ENCODE data around the gene ZNF425.

Gene ZNF425, protein sequence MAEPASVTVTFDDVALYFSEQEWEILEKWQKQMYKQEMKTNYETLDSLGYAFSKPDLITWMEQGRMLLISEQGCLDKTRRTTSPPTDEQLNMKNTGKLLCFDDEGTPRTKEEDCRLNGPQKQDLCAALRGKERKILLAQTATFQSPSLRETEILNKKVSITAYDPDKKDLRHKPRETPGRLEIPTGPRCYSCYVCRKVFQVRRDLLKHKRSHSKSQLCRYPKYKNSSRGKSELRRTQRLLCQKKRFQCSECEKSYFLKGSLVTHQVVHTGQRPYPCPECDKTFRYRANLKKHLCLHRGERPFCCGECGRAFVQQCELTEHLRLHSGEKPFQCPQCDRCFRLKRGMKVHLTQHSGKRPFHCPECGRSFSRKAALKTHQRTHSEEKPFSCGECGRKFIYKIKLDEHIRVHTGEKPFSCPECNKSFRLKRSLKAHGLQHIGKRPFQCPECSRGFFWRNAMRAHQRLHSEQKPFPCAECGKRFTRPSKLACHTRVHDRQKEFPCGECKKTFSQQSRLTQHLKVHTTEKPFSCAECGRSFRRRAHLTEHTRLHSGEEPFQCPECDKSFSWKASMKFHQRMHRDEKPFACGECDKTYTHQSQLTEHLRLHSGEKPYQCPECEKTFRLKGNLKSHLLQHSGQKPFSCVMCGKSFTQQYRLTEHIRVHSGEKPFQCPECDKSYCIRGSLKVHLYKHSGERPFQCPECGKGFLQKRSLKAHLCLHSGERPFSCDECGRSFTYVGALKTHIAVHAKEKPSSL

DNA sequence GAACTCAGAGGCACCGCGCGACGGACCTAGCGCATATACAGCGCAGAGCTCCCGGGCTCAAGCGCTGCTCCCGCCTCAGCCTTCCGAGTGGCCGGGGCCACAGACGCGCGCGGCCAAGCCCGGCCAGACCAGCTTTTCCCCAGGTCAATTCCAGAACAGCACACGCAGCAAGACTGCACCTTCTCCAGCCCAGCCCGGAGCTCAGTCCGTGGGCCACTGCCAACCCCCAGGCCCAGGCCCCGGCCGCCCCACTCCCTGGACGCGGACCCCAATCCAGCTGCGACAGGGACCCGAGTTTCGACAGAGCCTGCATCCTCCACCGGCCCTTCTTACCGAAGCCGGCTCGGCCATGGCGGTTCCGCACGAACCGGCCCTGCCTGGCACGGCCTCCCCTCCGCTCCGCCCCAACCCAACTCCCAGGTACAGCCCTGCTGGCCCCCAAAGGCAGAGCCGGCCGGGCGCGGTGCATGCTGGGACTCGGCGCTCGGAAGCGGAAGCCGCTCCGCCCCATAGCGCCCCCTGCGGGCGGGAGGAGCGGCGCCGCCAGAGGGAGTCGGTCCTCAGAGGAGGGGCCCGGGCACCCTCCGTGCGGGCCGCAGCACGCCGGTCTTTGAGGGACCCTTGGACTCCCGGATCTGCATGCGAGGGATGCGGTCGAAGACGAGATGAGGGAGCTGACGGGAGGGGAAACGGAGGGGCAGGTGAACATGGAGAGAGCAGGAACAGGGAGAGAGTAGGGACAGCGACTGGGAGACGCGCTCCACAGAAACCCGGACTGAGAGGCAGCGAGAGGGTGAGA is at the start of gene ZNF425:
TSS of gene ZNF425 (minus strand) at position 462 of the 799 bp plus-strand sequence. CDS start at position 351, 111 bp downstream.
- H3K4me3 ChIP-seq (ENCODE audit: low read length) = peak within 1 kb of the TSS; percentile 90
- WGBS (ENCODE audit: insufficient coverage, insufficient read length) = no CpG with 5 or more reads among the region's 72 CpGs
- H3K27ac ChIP-seq (ENCODE audit: low read length) = no peak within 1 kb of the TSS
- H3K9me3 ChIP-seq (ENCODE audit: control insufficient read depth, insufficient read depth, low read length) = no peaks in the 10 kb centered on the region
- no peaks in the 10 kb centered on the region for H3K27me3 ChIP-seq (ENCODE audit: control insufficient read depth, insufficient read depth, low read length)
- H3K4me1 ChIP-seq (ENCODE audit: control insufficient read depth, insufficient read depth, low read length) = no peaks in the 10 kb centered on the region
- no peak for DNase-seq (ENCODE audit: low read depth, low spot score)
- H3K36me3 ChIP-seq (ENCODE audit: control insufficient read depth, insufficient read depth, low read length) = peaks cover 4% of the 10 kb centered on the region; the same call in 1 of the 2 replicates

DNA sequence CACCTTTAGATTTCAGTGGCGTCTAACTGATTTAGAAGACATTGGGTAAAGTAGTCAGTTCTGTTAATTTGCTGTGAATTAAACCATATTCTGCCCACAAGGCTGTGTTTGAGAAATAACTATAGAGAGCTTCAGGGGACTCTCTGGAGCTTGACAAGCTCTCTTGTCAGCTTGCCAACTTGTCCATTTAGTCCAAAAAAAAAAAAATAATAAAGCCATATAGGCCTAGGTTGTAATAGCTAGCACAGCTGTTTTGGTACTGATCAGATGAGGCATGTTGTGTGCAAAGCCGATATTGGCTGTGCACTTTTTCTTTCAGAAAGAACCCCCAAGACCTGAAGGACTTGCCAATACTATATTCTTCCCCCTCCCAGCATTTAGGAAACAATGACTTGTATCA is 49.0 kb upstream of the ZNF425 start:
- Histone ChIP-seq H3K9me3 (ENCODE audit: control insufficient read depth, insufficient read depth, low read length) (no peaks in the 10 kb centered on the region), H3K27me3 (ENCODE audit: control insufficient read depth, insufficient read depth, low read length) (no peaks in the 10 kb centered on the region), H3K4me1 (ENCODE audit: control insufficient read depth, insufficient read depth, low read length) (no peaks in the 10 kb centered on the region), H3K27ac (ENCODE audit: low read length) (no peak overlapping the region), H3K36me3 (ENCODE audit: control insufficient read depth, insufficient read depth, low read length) (peaks cover 33% of the 10 kb centered on the region), H3K4me3 (ENCODE audit: low read length) (no peak overlapping the region)
- DNase-seq (ENCODE audit: low read depth, low spot score) = no peak
- WGBS (ENCODE audit: insufficient coverage, insufficient read length) = no CpG with 5 or more reads among the region's 2 CpGs

DNA sequence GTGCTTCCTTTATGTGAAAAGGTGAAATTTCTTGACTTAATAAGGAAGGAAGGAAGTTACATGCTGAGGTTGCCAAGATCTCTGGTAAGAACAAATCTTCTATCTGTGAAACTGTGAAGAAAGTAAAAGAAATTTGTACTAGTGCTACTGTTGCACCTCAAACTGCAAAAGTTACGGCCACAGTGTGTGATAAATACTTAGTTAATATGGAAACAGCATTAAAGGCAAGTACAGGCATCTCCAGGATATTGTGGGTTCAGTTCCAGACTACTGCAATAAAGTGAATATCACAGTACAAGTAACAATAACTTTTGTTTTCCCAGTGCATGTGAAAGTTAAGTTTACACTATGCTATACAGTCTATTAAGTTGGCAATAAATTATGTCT is 46.4 kb upstream of the ZNF425 start:
- DNase-seq (ENCODE audit: low read depth, low spot score) = no peak

GRCh38 chr7:149171892-149172533 is 45.9 kb upstream of the ZNF425 start:
- no peaks in the 10 kb centered on the region for H3K4me1 ChIP-seq (ENCODE audit: control insufficient read depth, insufficient read depth, low read length)
- peaks cover 28% of the 10 kb centered on the region for H3K36me3 ChIP-seq (ENCODE audit: control insufficient read depth, insufficient read depth, low read length)
- DNase-seq (ENCODE audit: low read depth, low spot score) = no peak
- no peaks in the 10 kb centered on the region for H3K27me3 ChIP-seq (ENCODE audit: control insufficient read depth, insufficient read depth, low read length)
- no peak overlapping the region for H3K27ac ChIP-seq (ENCODE audit: low read length)
- H3K4me3 ChIP-seq (ENCODE audit: low read length) = no peak overlapping the region
- no peaks in the 10 kb centered on the region for H3K9me3 ChIP-seq (ENCODE audit: control insufficient read depth, insufficient read depth, low read length)
- WGBS (ENCODE audit: insufficient coverage, insufficient read length) = no CpG with 5 or more reads among the region's 9 CpGs

More for the DNA sequence above, 46.4 kb upstream of the ZNF425 start:
- Histone ChIP-seq H3K9me3 (ENCODE audit: control insufficient read depth, insufficient read depth, low read length) (no peaks in the 10 kb centered on the region), H3K27ac (ENCODE audit: low read length) (no peak overlapping the region), H3K4me3 (ENCODE audit: low read length) (no peak overlapping the region), H3K4me1 (ENCODE audit: control insufficient read depth, insufficient read depth, low read length) (no peaks in the 10 kb centered on the region), H3K27me3 (ENCODE audit: control insufficient read depth, insufficient read depth, low read length) (no peaks in the 10 kb centered on the region), H3K36me3 (ENCODE audit: control insufficient read depth, insufficient read depth, low read length) (peaks cover 25% of the 10 kb centered on the region)
- WGBS (ENCODE audit: insufficient coverage, insufficient read length) = no CpG with 5 or more reads among the region's 1 CpG

DNA sequence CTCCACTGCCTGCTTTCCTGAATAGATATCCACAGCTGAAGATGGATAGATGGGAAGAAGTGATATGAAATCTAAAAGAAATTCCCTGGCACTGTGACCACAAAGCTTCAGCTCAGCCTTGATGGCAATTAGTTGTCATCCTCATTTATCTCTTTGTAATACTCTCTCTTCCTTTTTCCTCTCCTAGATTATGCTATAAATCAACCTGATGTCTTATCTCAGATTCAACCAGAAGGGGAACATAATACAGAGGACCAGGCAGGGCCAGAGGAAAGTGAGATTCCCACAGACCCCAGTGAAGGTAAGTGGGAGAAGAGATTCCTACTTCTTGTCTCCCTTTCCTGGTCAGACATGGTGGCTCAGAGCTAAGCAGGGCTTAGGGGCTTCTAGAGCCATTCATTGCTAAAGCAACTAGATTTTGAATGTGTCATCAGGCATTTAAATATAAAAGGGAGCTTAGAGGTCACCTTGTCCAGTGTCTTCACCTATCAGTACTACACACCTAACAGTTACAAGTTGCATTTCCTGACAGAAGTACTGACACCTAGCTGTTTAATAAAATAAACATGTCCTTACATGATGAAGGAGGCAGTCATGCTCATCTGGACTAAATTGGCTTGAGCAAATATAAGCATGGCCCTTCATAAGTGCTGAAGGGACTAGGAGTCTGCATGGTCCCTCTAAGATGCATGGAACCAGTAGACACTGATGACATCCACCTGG is 40.7 kb upstream of the ZNF425 start:
- H3K9me3 ChIP-seq (ENCODE audit: control insufficient read depth, insufficient read depth, low read length) = no peaks in the 10 kb centered on the region
- DNase-seq (ENCODE audit: low read depth, low spot score) = no peak
- no peak overlapping the region for H3K4me3 ChIP-seq (ENCODE audit: low read length)
- H3K27me3 ChIP-seq (ENCODE audit: control insufficient read depth, insufficient read depth, low read length) = no peaks in the 10 kb centered on the region
- H3K27ac ChIP-seq (ENCODE audit: low read length) = no peak overlapping the region
- H3K36me3 ChIP-seq (ENCODE audit: control insufficient read depth, insufficient read depth, low read length) = peaks cover 29% of the 10 kb centered on the region
- H3K4me1 ChIP-seq (ENCODE audit: control insufficient read depth, insufficient read depth, low read length) = no peaks in the 10 kb centered on the region; the same call in 1 of the 2 replicates

- H3K27me3 ChIP-seq (ENCODE audit: control insufficient read depth, insufficient read depth, low read length) = no peaks in the 10 kb centered on the region
- no peaks in the 10 kb centered on the region for H3K9me3 ChIP-seq (ENCODE audit: control insufficient read depth, insufficient read depth, low read length)
- no peak overlapping the region for H3K4me3 ChIP-seq (ENCODE audit: low read length)
- H3K27ac ChIP-seq (ENCODE audit: low read length) = no peak overlapping the region
- DNase-seq (ENCODE audit: low read depth, low spot score) = no peak
- H3K4me1 ChIP-seq (ENCODE audit: control insufficient read depth, insufficient read depth, low read length) = no peaks in the 10 kb centered on the region; the same call in 1 of the 2 replicates
- no CpG with 5 or more reads among the region's 1 CpG for WGBS (ENCODE audit: insufficient coverage, insufficient read length)
- peaks cover 27% of the 10 kb centered on the region for H3K36me3 ChIP-seq (ENCODE audit: control insufficient read depth, insufficient read depth, low read length)
Measured at GRCh38 chr7:149166142-149166541, 40.0 kb upstream of the ZNF425 start.

GRCh38 chr7:149161241-149161848 is 35.2 kb upstream of the ZNF425 start:
- Histone ChIP-seq H3K36me3 (ENCODE audit: control insufficient read depth, insufficient read depth, low read length) (peaks cover 15% of the 10 kb centered on the region; the same call in 1 of the 2 replicates), H3K27me3 (ENCODE audit: control insufficient read depth, insufficient read depth, low read length) (no peaks in the 10 kb centered on the region), H3K4me1 (ENCODE audit: control insufficient read depth, insufficient read depth, low read length) (no peaks in the 10 kb centered on the region; the same call in 1 of the 2 replicates), H3K9me3 (ENCODE audit: control insufficient read depth, insufficient read depth, low read length) (no peaks in the 10 kb centered on the region), H3K27ac (ENCODE audit: low read length) (no peak overlapping the region), H3K4me3 (ENCODE audit: low read length) (no peak overlapping the region)
- no CpG with 5 or more reads among the region's 5 CpGs for WGBS (ENCODE audit: insufficient coverage, insufficient read length)
- DNase-seq (ENCODE audit: low read depth, low spot score) = no peak

GRCh38 chr7:149156898-149157297 is 30.8 kb upstream of the ZNF425 start:
- no CpG with 5 or more reads among the region's 6 CpGs for WGBS (ENCODE audit: insufficient coverage, insufficient read length)
- H3K36me3 ChIP-seq (ENCODE audit: control insufficient read depth, insufficient read depth, low read length) = peaks cover 22% of the 10 kb centered on the region; the same call in 1 of the 2 replicates

GRCh38 chr7:149154056-149154455 is 27.9 kb upstream of the ZNF425 start:
- no peak for DNase-seq (ENCODE audit: low read depth, low spot score)
- no peaks in the 10 kb centered on the region; the same call in 1 of the 2 replicates for H3K4me1 ChIP-seq (ENCODE audit: control insufficient read depth, insufficient read depth, low read length)
- no CpG with 5 or more reads among the region's 11 CpGs for WGBS (ENCODE audit: insufficient coverage, insufficient read length)
- no peaks in the 10 kb centered on the region for H3K27me3 ChIP-seq (ENCODE audit: control insufficient read depth, insufficient read depth, low read length)
- H3K36me3 ChIP-seq (ENCODE audit: control insufficient read depth, insufficient read depth, low read length) = peaks cover 15% of the 10 kb centered on the region; the same call in 1 of the 2 replicates
- H3K9me3 ChIP-seq (ENCODE audit: control insufficient read depth, insufficient read depth, low read length) = no peaks in the 10 kb centered on the region
- H3K4me3 ChIP-seq (ENCODE audit: low read length) = no peak overlapping the region
- H3K27ac ChIP-seq (ENCODE audit: low read length) = no peak overlapping the region

More at GRCh38 chr7:149156898-149157297, 30.8 kb upstream of the ZNF425 start:
- DNase-seq (ENCODE audit: low read depth, low spot score) = no peak
- Histone ChIP-seq H3K9me3 (ENCODE audit: control insufficient read depth, insufficient read depth, low read length) (no peaks in the 10 kb centered on the region), H3K27me3 (ENCODE audit: control insufficient read depth, insufficient read depth, low read length) (no peaks in the 10 kb centered on the region), H3K27ac (ENCODE audit: low read length) (no peak overlapping the region), H3K4me3 (ENCODE audit: low read length) (no peak overlapping the region), H3K4me1 (ENCODE audit: control insufficient read depth, insufficient read depth, low read length) (no peaks in the 10 kb centered on the region; the same call in 1 of the 2 replicates)
